Neural cell (in vitro differentiated cells): ENCODE data around the gene ARHGAP42. TPM values are rescaled to one million over a fixed set of nuclear protein-coding genes. Genes with fewer than 3 reads are reported as not detected.

Experiments
- H2AFZ ChIP-seq: fragments of 200-600, 300-800 bp; sonication (generic), shearing (Covaris generic); 2 replicates; pipeline ENCODE4 v1.6.0; 2014; ENCODE audit warnings: low read depth, mild to moderate bottlenecking, antibody characterized with exemption, low read length, moderate library complexity
- H3F3A ChIP-seq: fragments of 200-600 bp; shearing (Covaris generic); 2 replicates; pipeline ENCODE4 v1.6.1; 2016; ENCODE audit warnings: mild to moderate bottlenecking, moderate library complexity, mixed read lengths, antibody characterized with exemption, low read length; ENCODE audit not compliant: insufficient read depth, poor library complexity, severe bottlenecking
- H3K27ac ChIP-seq: fragments of 200-600, 300-800 bp; sonication (generic), shearing (Covaris generic); 2 replicates; pipeline ENCODE4 v1.5.1; 2014; ENCODE audit warnings: mild to moderate bottlenecking, low read length, moderate library complexity
- H3K27me3 ChIP-seq: fragments of 300-800, 200-600 bp; sonication (generic), shearing (Covaris generic); 2 replicates; pipeline ENCODE4 v1.6.0; 2014; ENCODE audit warnings: mild to moderate bottlenecking, low read depth, low read length, moderate library complexity; ENCODE audit not compliant: insufficient read depth
- H3K36me3 ChIP-seq: fragments of 300-800, 200-600 bp; sonication (generic), shearing (Covaris generic); 2 replicates; pipeline ENCODE4 v1.5.1; 2014; ENCODE audit warnings: mild to moderate bottlenecking, antibody characterized with exemption, low read length, moderate library complexity; ENCODE audit not compliant: insufficient read depth
- H3K4me2 ChIP-seq: fragments of 300-800, 200-600 bp; sonication (generic), shearing (Covaris generic); 2 replicates; pipeline ENCODE4 v1.6.0; 2014; ENCODE audit warnings: mild to moderate bottlenecking, low read length
- H3K4me3 ChIP-seq: fragments of 300-800, 200-600 bp; sonication (generic), shearing (Covaris generic); 2 replicates; pipeline ENCODE4 v1.5.1; 2014; ENCODE audit warnings: mild to moderate bottlenecking, low read length, moderate library complexity
- H3K79me2 ChIP-seq: fragments of 200-600 bp; shearing (Covaris generic); replicated peaks from 2 replicates; pipeline ENCODE4 v1.6.0; 2014; ENCODE audit warnings: mild to moderate bottlenecking, low read length, moderate library complexity; ENCODE audit not compliant: insufficient read depth
- H3K9ac ChIP-seq: fragments of 300-800, 200-600 bp; sonication (generic), shearing (Covaris generic); 2 replicates; pipeline ENCODE4 v1.6.1; 2016; ENCODE audit warnings: mild to moderate bottlenecking, low read length, mixed read lengths
- H3K9me2 ChIP-seq: fragments of 200-600 bp; shearing (Covaris generic); 2 replicates; pipeline ENCODE4 v1.6.1; 2016; ENCODE audit warnings: mild to moderate bottlenecking, low read length, mixed read lengths; ENCODE audit not compliant: insufficient read depth
- H3K9me3 ChIP-seq: fragments of 200-600, 300-800 bp; sonication (generic), shearing (Covaris generic); 2 replicates; pipeline ENCODE4 v1.6.1; 2016; ENCODE audit warnings: mild to moderate bottlenecking, mixed run types, low read length, moderate library complexity, mixed read lengths
- H4K20me1 ChIP-seq: fragments of 200-600 bp; shearing (Covaris generic); 2 replicates; pipeline ENCODE4 v1.6.1; 2016; ENCODE audit warnings: mild to moderate bottlenecking, mixed run types; ENCODE audit not compliant: insufficient read depth
- CTCF ChIP-seq: fragments of 450-650 bp; IDR thresholded peaks from 2 replicates; pipeline ENCODE4 v1.5.1; 2014; ENCODE audit warnings: antibody characterized with exemption, mild to moderate bottlenecking, moderate library complexity; ENCODE audit not compliant: poor library complexity, severe bottlenecking
- EP300 ChIP-seq: fragments of 450-650 bp; conservative IDR thresholded peaks from 2 replicates; pipeline ENCODE4 v1.6.1; 2014; ENCODE audit warnings: antibody characterized with exemption, mild to moderate bottlenecking, moderate library complexity; ENCODE audit not compliant: poor library complexity, severe bottlenecking
- EZH2 ChIP-seq: fragments of 200-600, 300-800 bp; shearing (Covaris generic), sonication (generic); IDR thresholded peaks from 2 replicates; pipeline ENCODE4 v1.6.1; 2014; ENCODE audit warnings: antibody characterized with exemption, low read length, borderline replicate concordance, mild to moderate bottlenecking; ENCODE audit not compliant: insufficient read depth, poor library complexity, severe bottlenecking
- MXI1 ChIP-seq: fragments of 450-650 bp; conservative IDR thresholded peaks from 2 replicates; pipeline ENCODE4 v1.6.1; 2014; ENCODE audit warnings: antibody characterized with exemption, mild to moderate bottlenecking; ENCODE audit not compliant: poor library complexity, severe bottlenecking
- POLR2AphosphoS5 ChIP-seq: IDR thresholded peaks from 2 replicates; pipeline ENCODE4 v1.6.1; 2012
- RAD21 ChIP-seq: fragments of 450-650 bp; conservative IDR thresholded peaks from 2 replicates; pipeline ENCODE4 v1.6.1; 2014; ENCODE audit warnings: antibody characterized with exemption, mild to moderate bottlenecking, moderate library complexity
- SMC3 ChIP-seq: fragments of 450-650 bp; conservative IDR thresholded peaks from 2 replicates; pipeline ENCODE4 v1.6.1; 2014; ENCODE audit warnings: antibody characterized with exemption, mild to moderate bottlenecking, moderate library complexity; ENCODE audit not compliant: poor library complexity
- TAF1 ChIP-seq: IDR thresholded peaks from 2 replicates; pipeline ENCODE4 v1.6.1; 2012; ENCODE audit warnings: low read depth
- polyA plus RNA-seq: library from polyadenylated mRNA; depleted of rRNA; stranded (reverse); fragments of >200 nt; gene quantifications from 2 replicates; pipeline ENCODE4 v1.2.3, GENCODE V29; 2014
- TF ChIP-seq, protein P1 (sequence below): IDR thresholded peaks from 2 replicates; pipeline ENCODE4 v1.6.1; 2012; ENCODE audit warnings: borderline replicate concordance

ARHGAP42 gene
- polyA plus RNA-seq, 1 donor from 2014 or later = 0.64 TPM

- Histone ChIP-seq H3K27ac (no peak overlapping the region), H3K4me2 (no peak overlapping the region), H3K4me3 (no peak overlapping the region), H3F3A (no peaks in the 10 kb centered on the region), H3K27me3 (no peaks in the 10 kb centered on the region), H3K9ac (no peak overlapping the region), H3K9me2 (no peaks in the 10 kb centered on the region), H3K9me3 (no peaks in the 10 kb centered on the region), H4K20me1 (no peaks in the 10 kb centered on the region), H2AFZ (no peak overlapping the region), H3K79me2 (no peaks in the 10 kb centered on the region), H3K36me3 (no peaks in the 10 kb centered on the region)
- no peak for TF ChIP-seq TAF1
- no peak for TF ChIP-seq EZH2
- TF ChIP-seq SMC3 = no peak
- TF ChIP-seq RAD21 = no peak
- no peak for TF ChIP-seq EP300
- TF ChIP-seq CTCF = no peak
- no peak for TF ChIP-seq MXI1
- TF ChIP-seq, protein P1, sequence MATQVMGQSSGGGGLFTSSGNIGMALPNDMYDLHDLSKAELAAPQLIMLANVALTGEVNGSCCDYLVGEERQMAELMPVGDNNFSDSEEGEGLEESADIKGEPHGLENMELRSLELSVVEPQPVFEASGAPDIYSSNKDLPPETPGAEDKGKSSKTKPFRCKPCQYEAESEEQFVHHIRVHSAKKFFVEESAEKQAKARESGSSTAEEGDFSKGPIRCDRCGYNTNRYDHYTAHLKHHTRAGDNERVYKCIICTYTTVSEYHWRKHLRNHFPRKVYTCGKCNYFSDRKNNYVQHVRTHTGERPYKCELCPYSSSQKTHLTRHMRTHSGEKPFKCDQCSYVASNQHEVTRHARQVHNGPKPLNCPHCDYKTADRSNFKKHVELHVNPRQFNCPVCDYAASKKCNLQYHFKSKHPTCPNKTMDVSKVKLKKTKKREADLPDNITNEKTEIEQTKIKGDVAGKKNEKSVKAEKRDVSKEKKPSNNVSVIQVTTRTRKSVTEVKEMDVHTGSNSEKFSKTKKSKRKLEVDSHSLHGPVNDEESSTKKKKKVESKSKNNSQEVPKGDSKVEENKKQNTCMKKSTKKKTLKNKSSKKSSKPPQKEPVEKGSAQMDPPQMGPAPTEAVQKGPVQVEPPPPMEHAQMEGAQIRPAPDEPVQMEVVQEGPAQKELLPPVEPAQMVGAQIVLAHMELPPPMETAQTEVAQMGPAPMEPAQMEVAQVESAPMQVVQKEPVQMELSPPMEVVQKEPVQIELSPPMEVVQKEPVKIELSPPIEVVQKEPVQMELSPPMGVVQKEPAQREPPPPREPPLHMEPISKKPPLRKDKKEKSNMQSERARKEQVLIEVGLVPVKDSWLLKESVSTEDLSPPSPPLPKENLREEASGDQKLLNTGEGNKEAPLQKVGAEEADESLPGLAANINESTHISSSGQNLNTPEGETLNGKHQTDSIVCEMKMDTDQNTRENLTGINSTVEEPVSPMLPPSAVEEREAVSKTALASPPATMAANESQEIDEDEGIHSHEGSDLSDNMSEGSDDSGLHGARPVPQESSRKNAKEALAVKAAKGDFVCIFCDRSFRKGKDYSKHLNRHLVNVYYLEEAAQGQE = no peak
- TF ChIP-seq POLR2AphosphoS5 = no peak
These were observed 241.3 kb downstream of the ARHGAP42 start for GRCh38 chr11:100928426-100928825.

DNA sequence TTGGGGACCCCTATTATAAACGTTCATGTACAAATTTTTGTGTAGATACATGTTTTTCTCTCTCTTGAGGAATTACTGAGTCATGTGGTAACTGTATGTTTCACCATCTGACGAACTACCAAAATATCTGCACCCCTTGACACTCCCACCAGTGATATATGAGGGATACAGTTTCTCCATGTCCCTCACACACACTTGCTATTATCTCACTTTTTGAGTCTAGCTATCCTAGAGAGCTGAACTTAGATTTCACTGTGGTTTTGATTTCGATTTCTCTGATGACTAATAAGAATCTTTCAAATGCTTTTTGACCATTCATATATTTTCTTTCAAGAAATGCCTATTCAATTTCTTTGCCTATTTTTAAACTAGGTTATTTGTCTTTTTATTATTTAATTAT, 242.3 kb downstream of the ARHGAP42 start:
- Histone ChIP-seq H3K9ac (no peak overlapping the region), H3F3A (no peaks in the 10 kb centered on the region), H3K4me3 (no peak overlapping the region), H3K4me2 (no peak overlapping the region), H3K27ac (no peak overlapping the region), H3K9me3 (no peaks in the 10 kb centered on the region), H3K27me3 (no peaks in the 10 kb centered on the region), H3K36me3 (no peaks in the 10 kb centered on the region), H2AFZ (no peak overlapping the region), H4K20me1 (no peaks in the 10 kb centered on the region), H3K79me2 (no peaks in the 10 kb centered on the region), H3K9me2 (no peaks in the 10 kb centered on the region)
- TF ChIP-seq SMC3 = no peak
- no peak for TF ChIP-seq MXI1
- no peak for TF ChIP-seq POLR2AphosphoS5
- TF ChIP-seq RAD21 = no peak
- TF ChIP-seq, protein P1 = no peak
- TF ChIP-seq EZH2 = no peak
- no peak for TF ChIP-seq TAF1
- TF ChIP-seq CTCF = no peak
- no peak for TF ChIP-seq EP300
